NCI-H2029 treated with DMSO at 0.1 percent for 48 hours (cell line): ENCODE measurements around the gene ATP11A.
"Not testable (repeated sequence)": the region's sequence is repeated elsewhere in the genome, so short reads cannot be mapped to it uniquely, and the experiment has no call there.

Experiments
- DNase-seq: peaks from one replicate; lab custom pipeline; 2025; lab: John Stamatoyannopoulos, UW

The ATP11A gene

GRCh38 chr13:112879283-112879833, 189.5 kb downstream of the ATP11A start:
- DNase-seq, result no peak

DNA sequence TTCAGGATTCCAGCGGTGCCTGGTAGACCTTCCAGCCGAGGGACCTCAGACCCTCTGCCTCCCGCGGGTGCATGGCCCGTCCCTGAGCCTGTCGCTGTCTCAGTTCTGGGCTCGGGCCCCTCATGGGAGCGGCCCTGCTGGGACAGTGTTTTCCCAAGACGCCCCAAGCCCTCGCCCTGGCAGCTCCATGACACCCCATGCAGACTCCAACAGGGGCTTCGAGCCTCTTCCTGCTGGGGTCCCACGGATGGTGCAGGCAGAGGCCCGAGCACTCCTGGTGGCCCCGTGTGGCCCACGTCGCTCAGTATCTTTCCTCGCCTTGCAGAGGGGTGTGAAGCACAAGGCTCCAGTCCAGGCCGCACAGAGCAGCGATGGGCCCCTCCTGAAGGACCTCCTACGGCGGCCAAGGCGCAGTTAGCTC, 190.4 kb downstream of the ATP11A start:
- DNase-seq, result no peak

- DNase-seq, result no peak
Measured at GRCh38 chr13:112880976-112881540, 191.2 kb downstream of the ATP11A start.

DNA sequence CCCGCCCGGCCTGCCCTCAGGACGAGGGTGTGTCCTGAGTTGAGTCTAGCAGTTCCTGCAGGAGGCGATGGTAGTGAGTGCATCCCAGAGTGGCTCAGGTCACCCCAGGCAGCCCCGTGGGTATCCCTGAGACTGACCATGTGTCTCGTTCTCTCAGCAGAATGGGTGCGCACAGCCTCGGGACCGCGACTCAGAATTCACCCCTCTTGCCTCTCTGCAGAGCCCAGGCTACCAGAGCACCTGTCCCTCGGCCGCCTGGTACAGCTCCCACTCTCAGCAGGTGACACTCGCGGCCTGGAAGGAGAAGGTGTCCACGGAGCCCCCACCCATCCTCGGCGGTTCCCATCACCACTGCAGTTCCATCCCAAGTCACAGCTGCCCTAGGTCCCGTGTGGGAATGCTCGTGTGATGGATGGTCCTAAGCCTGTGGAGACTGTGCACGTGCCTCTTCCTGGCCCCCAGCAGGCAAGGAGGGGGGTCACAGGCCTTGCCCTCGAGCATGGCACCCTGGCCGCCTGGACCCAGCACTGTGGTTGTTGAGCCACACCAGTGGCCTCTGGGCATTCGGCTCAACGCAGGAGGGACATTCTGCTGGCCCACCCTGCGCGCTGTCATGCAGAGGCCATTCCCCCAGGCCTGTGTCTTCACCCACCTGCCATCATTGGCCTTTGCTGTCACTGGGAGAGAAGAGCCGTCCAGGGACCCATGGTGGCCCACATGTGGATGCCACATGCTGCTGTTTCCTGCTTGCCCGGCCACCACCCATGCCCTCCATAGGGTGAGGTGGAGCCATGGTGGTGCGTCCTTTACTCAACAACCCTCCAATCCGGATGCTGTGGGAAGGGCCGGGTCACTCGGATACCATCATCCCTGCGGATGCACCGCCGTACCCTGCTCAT, 192.1 kb downstream of the ATP11A start:
- no peak for DNase-seq

- no peak for DNase-seq
Measured at GRCh38 chr13:112882555-112883024, 192.8 kb downstream of the ATP11A start.

GRCh38 chr13:112883241-112883945, 193.6 kb downstream of the ATP11A start:
- no peak for DNase-seq

DNA sequence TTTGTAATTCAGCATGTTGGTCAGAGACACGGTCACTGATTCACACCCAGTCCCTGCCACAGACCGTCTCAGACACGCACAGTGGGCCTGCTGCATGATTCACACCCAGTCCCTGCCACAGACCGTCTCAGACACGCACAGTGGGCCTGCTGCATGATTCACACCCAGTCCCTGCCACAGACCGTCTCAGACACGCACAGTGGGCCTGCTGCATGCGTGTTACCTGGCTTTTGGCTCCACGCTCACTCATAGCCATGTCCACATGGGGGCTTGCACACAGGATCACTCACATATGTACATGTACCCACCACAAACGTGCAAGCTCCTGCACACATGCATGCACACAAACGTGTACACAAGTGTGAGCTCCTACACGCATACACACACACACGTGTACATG, 194.9 kb downstream of the ATP11A start:
- DNase-seq, result not testable (repeated sequence)

GRCh38 chr13:112885242-112885781, 195.5 kb downstream of the ATP11A start:
- no peak for DNase-seq

DNA sequence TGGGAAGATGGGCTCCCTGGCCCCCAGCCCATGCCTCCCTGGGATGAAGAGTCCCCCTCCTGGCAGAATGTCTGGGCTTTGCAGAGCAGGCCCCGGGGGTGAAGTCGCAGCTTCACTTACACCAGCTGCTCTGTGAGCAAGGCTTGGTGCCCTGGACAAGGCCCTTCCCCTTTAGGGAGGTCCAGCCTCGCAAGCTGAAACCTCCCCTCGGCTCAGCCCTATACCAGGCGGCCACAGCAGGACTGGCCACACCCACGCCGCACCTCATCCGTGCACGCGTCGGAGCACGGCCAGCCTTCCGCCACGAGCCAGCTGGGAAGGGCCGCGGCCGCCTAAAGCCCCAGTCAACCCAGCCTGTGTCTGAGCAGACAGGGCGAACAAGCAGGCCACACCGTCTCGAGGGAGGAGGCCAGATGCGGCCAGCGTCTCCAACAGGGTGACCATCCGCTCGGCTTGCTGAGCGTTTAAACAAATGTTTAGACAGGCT, 196.0 kb downstream of the ATP11A start:
- peak; percentile 25 for DNase-seq

DNA sequence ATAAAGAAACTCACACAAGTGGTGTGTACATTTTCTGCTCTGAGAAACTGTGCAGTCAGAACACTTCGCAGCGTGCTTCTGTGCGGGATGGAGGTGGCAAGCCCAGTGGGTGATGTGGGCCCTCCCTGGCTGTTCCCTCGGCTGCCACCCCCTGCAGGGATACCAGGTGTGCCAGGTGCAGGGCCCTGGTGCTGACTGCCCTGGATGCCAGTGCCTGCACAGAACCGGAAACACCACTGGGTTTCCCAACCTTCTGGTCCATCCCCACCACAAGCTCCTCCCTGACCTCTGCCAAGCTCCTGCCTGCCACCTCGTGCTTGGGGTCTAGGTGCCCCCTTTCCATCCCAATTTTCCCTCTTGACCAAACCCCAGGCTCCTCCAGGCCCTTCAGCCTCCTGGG, 197.3 kb downstream of the ATP11A start:
- DNase-seq, result no peak

DNA sequence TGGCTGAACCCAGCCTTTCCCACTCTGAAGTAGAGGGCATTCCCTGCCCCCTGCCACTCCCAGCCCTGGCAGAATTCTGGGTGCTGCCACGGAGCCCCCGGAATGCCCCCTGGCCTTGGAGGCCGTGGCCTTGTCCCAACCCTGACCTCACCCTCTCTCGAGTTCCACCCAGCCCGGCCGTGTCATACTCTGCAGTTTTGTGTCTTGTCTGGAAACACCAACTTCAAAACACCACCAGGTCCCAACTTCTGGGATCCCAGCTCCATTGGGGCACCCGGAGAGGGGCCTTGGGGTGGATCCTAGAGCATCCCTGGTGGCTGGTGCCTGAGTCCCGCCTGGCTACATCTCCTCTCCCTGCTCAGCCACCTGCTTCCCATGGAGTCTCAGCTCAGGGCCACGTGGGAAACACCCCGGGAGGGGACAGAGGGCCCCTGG, 197.7 kb downstream of the ATP11A start:
- DNase-seq, result no peak

DNA sequence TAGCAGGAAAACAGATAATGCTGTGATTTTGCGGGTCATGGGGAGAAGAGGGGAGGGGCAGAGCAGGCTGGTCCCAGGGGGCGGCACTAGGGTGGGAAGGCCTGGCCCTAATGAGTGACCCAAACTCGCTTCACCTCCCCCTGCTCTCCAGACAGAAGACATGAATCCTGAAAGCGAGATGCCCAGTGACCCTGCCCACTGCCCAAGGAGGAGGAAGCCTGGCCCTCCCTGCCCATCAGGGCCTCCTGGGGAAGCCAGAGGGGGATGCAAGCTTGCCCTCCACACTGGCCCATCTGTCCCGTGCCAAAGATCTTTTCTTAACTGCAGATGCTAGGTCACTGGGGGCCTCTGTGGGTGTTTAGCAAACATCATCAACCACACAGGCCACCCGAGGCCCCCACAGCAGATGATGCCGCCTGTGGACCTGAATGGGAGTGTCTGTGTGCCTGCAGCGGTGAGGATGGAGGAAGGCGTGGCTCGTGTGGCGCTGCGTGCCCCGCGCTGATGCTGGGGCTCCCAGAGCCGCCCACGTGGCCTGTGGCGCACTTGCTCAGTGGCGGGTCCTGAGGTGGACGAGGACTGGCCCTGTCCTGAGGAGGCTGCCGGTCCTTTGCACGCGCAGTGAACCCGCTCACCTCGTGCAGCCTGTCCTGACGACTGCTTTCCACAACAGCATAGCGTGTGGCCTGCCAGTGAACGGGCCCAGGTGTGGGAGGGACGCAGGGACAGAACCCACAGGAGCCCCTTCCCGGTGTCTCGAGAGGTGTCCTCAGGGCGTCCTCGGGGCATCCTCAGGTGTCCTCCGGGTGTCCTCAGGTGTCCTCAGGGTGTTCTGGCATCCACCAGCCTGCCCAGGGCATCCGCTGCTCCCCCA, 198.6 kb downstream of the ATP11A start:
- DNase-seq, result no peak

DNA sequence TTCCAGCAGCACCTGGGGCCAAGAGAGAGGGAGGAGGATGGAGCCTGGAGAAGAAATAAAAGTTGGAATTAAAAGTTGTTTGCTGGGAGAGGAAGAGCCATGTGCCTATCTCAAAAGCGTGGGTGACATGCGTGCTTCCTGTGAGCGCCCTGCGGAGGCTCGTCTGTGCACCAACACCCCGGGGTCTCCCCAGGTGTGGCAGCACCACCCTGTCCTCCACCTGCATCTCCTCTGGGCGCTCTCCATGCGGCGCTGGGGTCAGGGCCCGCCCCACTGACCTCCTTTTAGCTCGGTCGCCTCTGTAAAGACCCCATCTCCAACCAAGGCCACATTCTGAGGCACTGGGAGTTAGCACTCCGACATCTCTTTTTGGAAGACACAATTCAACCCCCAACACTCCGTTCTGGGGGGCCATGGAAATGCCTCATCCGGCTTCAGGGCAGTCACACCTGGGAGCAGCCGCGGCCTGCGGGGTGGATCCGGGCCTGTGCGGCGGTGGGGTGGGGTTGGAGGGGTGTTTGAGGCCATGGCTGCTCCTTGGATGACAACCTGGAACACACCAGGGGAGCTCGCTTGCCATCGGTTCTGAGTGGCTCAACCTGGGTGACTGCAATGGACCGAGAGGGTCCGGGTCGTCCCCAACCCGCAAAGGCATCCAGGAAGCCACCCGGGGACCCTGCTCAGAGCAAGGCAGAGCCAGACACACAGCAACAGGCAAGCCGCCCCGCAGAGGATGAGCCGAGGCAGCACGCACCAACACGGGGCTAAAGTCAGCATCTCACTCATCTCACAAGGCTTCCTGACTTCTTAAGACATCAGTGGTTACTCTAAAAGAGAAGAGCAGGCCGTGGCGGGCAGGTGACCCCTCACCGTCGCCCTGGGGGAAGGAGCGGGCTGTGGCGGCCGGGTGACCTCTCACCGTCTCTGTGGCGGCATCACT, 199.8 kb downstream of the ATP11A start:
- DNase-seq, result no peak

DNA sequence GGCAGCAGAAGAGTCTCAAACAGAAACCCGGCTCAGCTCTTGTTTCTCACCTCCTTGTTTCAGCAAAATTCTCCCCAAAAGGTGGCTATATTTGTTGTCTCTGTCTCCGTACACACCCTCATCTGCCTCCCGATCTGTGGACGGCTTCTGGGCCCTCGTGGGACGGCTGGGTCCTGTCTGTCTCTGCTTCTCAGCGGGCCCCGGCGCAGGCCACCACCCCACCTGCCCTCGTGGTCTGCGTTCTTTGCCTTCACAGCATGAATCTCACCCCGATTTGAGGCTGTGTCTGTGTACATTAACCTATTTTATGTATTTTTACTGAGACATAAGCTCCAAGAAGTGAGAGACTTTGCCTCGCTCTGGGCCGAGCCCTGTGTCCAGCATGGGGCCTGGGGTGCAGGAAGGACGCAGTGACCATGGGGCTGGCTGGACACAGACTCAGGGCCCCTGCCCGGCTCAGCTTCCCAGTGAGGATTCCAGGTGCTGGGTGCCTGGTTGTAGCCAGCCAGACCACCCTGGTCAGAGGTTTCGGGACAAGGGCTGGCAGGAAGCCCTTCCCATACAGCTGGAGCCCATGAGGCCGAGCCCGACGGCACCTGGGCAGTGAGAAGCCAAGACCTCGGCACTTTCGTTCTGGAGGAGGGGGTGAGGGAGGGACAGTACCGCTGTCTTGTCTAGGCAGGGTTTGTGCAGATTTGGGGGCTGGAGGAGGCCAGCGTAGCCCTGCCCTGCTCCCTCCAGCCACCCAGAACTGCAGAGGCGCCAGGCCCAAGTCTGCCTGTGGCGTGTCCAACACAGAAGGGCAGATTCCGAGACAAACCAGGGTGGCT, 200.7 kb downstream of the ATP11A start:
- no peak for DNase-seq

DNA sequence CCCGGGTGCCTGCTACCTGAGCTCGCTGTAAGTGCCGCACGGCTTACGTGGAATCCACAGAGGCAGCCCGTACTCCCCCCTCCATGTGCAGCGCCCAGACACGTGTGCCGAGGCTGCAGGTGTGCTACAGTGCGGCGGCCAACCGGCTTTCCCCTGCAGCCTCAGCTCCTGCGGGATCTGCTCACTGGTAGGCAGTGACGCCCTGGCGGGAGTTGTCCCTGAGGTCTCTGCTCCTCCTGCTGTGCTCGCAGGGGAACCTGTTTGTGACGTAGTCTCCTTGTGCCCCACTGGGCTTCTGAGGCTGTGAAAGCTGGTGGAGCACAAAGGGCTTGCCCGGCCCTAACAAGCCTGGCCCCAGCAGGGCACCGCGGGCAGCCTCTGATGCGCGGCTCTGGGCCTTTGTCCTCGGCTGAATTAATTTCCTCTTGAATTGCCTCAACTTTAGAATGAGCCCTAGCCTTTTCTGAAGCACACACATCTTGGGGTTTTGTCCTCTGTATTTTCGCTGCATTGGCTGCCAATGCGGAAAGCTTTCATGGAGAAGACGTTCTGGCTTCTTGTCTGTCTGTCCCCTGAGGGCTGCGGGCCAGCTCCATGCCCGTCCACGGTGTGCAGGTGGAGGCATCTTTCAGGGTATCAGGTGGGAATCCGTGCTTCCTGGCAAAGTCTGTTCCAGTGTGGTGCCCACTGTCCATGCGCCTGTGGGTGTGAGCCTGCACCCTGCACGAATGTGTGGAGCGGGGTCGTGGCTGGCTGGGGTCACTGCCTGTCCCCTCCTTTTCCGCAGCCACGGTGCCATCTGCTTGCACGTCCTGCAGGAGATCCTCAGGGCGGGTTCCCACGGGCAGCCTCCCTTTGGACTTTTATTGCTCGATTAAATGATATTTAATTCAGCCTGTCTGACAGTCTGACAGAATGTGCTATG, 201.9 kb downstream of the ATP11A start:
- DNase-seq, result no peak

- DNase-seq, result no peak
Measured at GRCh38 chr13:112892426-112893206, 202.8 kb downstream of the ATP11A start.

DNA sequence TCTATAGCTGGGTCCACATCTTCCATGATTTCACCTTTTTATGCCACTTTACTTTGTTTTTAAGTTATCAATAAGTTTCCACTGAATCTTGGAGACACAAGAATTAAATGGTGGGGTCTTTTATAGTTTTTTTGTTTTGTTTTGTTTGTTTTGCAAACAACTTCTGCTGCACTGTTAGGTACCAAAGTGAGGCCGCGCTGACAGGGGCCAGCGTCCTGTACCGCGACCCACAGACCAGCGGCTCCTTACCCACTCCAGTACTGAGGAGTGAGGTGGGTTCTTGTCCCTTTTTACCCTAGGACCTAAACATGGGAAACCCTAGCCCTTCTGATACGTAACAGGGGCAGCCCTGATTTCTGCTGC, 203.3 kb downstream of the ATP11A start:
- no peak for DNase-seq
